Stomach (tissue), 4 donors: ENCODE measurements around the gene AFF4.

Experiments used
- CTCF ChIP-seq, 7 experiments: fragments of 450-650 bp in 4 of 7; fragments of 200-600 bp in 3 of 7; sonication (generic) in 3 of 7; IDR thresholded peaks; one replicate each; pipeline ENCODE4 v1.5.1; 2016 to 2019; ENCODE audit warnings: antibody characterized with exemption in 7 of 7, control low read depth in 2 of 7, mild to moderate bottlenecking in 1 of 7
- EP300 ChIP-seq: sonication (generic); formaldehyde crosslinking; IDR thresholded peaks from one replicate; pipeline ENCODE4 v1.6.1; 2017; ENCODE audit warnings: antibody characterized with exemption
- POLR2A ChIP-seq, 4 donors: fragments of 450-650 bp; IDR thresholded peaks; one replicate each; pipeline ENCODE4 v1.6.1; 2016; ENCODE audit warnings: antibody characterized with exemption in 4 of 4, control low read depth in 2 of 4, mild to moderate bottlenecking in 1 of 4, moderate library complexity in 1 of 4

GRCh38 chr5:132873930-132874271 is 89.5 kb downstream of the AFF4 start:
- TF ChIP-seq CTCF (IDR thresholded peaks at IDR 0.05) = no peak
- TF ChIP-seq EP300 = no peak
- TF ChIP-seq POLR2A (IDR thresholded peaks at IDR 0.05) = no peak
